ENCODE data around the gene NARS2.
"Not testable (repeated sequence)": the region's sequence is repeated elsewhere in the genome, so short reads cannot be mapped to it uniquely, and the experiment has no call there.

NARS2 gene

GRCh38 chr11:78586452-78587046 is 11.9 kb upstream of the NARS2 start:
- no peak for DNase-seq (ENCODE audit: low read depth)

GRCh38 chr11:78583889-78584288 is 9.2 kb upstream of the NARS2 start:
- H3K4me3 ChIP-seq (ENCODE audit: low read depth, low read length) = no peak overlapping the region

More at GRCh38 chr11:78586452-78587046, 11.9 kb upstream of the NARS2 start:
- H3K4me3 ChIP-seq (ENCODE audit: low read depth, low read length) = no peak overlapping the region

GRCh38 chr11:78577495-78577894 is 2.8 kb upstream of the NARS2 start:
- DNase-seq (ENCODE audit: low read depth) = no peak
- no peak overlapping the region for H3K4me3 ChIP-seq (ENCODE audit: low read depth, low read length)

More at GRCh38 chr11:78583889-78584288, 9.2 kb upstream of the NARS2 start:
- no peak for DNase-seq (ENCODE audit: low read depth)

GRCh38 chr11:78576549-78577097 is 2.0 kb upstream of the NARS2 start:
- no peak for DNase-seq (ENCODE audit: low read depth)
- H3K4me3 ChIP-seq (ENCODE audit: low read depth, low read length) = no peak overlapping the region

GRCh38 chr11:78575478-78575877 is 814 bp upstream of the NARS2 start:
- no peak for DNase-seq (ENCODE audit: low read depth)
- peak overlapping the region; percentile 93 for H3K4me3 ChIP-seq (ENCODE audit: low read depth, low read length)

GRCh38 chr11:78573681-78574080 is 983 bp downstream of the NARS2 start:
- H3K4me3 ChIP-seq (ENCODE audit: low read depth, low read length) = peak overlapping the region; percentile 93
- DNase-seq (ENCODE audit: low read depth) = no peak

- no peak for DNase-seq (ENCODE audit: low read depth)
- H3K4me3 ChIP-seq (ENCODE audit: low read depth, low read length) = peak overlapping the region; percentile 93
These were observed 1.4 kb downstream of the NARS2 start for GRCh38 chr11:78573271-78573670.

- no peak overlapping the region for H3K4me3 ChIP-seq (ENCODE audit: low read depth, low read length)
- DNase-seq (ENCODE audit: low read depth) = no peak
These were observed 2.3 kb downstream of the NARS2 start for GRCh38 chr11:78572394-78572793.

- H3K4me3 ChIP-seq (ENCODE audit: low read depth, low read length) = no peak overlapping the region
- DNase-seq (ENCODE audit: low read depth) = no peak
These were observed 4.6 kb downstream of the NARS2 start for GRCh38 chr11:78570031-78570430.

GRCh38 chr11:78567209-78567608 is 7.5 kb downstream of the NARS2 start:
- DNase-seq (ENCODE audit: low read depth) = no peak
- H3K4me3 ChIP-seq (ENCODE audit: low read depth, low read length) = no peak overlapping the region

- H3K4me3 ChIP-seq (ENCODE audit: low read depth, low read length) = no peak overlapping the region
- DNase-seq (ENCODE audit: low read depth) = no peak
These were observed 9.9 kb downstream of the NARS2 start for GRCh38 chr11:78564490-78565467.

- DNase-seq (ENCODE audit: low read depth); H3K4me3 ChIP-seq (ENCODE audit: low read depth, low read length): not testable (repeated sequence)
These were observed 10.6 kb downstream of the NARS2 start for GRCh38 chr11:78564037-78564436.

GRCh38 chr11:78563090-78563489 is 11.6 kb downstream of the NARS2 start:
- not testable (repeated sequence) for DNase-seq (ENCODE audit: low read depth)

GRCh38 chr11:78562398-78562797 is 12.3 kb downstream of the NARS2 start:
- DNase-seq (ENCODE audit: low read depth) = no peak
- no peak overlapping the region for H3K4me3 ChIP-seq (ENCODE audit: low read depth, low read length)

More at GRCh38 chr11:78563090-78563489, 11.6 kb downstream of the NARS2 start:
- not testable (repeated sequence) for H3K4me3 ChIP-seq (ENCODE audit: low read depth, low read length)

GRCh38 chr11:78560826-78561484 is 13.7 kb downstream of the NARS2 start:
- no peak for DNase-seq (ENCODE audit: low read depth)
- H3K4me3 ChIP-seq (ENCODE audit: low read depth, low read length) = no peak overlapping the region

GRCh38 chr11:78560153-78560552 is 14.5 kb downstream of the NARS2 start:
- H3K4me3 ChIP-seq (ENCODE audit: low read depth, low read length) = no peak overlapping the region
- DNase-seq (ENCODE audit: low read depth) = no peak

- H3K4me3 ChIP-seq (ENCODE audit: low read depth, low read length) = no peak overlapping the region
- DNase-seq (ENCODE audit: low read depth) = no peak
These were observed 17.4 kb downstream of the NARS2 start for GRCh38 chr11:78557236-78557635.

GRCh38 chr11:78555592-78555991 is 19.1 kb downstream of the NARS2 start:
- DNase-seq (ENCODE audit: low read depth) = no peak
- no peak overlapping the region for H3K4me3 ChIP-seq (ENCODE audit: low read depth, low read length)

GRCh38 chr11:78552881-78553280 is 21.8 kb downstream of the NARS2 start:
- H3K4me3 ChIP-seq (ENCODE audit: low read depth, low read length) = no peak overlapping the region
- no peak for DNase-seq (ENCODE audit: low read depth)

- DNase-seq (ENCODE audit: low read depth); H3K4me3 ChIP-seq (ENCODE audit: low read depth, low read length): not testable (repeated sequence)
These were observed 22.5 kb downstream of the NARS2 start for GRCh38 chr11:78552139-78552538.

Measured in skeletal muscle cell (primary cell).